Activated CD4-positive, alpha-beta T cell treated with anti-CD3 and anti-CD28 coated beads, Interleukin-2, amount 50 U/mL, for 16 hours (primary cell): ENCODE data around the gene KRT37.

Source experiments
- DNase-seq: peaks from one replicate; pipeline ENCODE4 v3.0.0-alpha.2; 2020

The KRT37 gene

GRCh38 chr17:41424111-41424635, at the start of gene KRT37:
Gene KRT37, minus strand, starts transcription at chr17:41424585. Its CDS starts 62 bp downstream, at chr17:41424523.
- no peak for DNase-seq

GRCh38 chr17:41468346-41468745, 44.0 kb upstream of the KRT37 start:
- no peak for DNase-seq

- DNase-seq = no peak
These were observed 43.2 kb upstream of the KRT37 start for GRCh38 chr17:41467561-41467960.

- no peak for DNase-seq
These were observed 42.6 kb upstream of the KRT37 start, which contains the start of gene KRT32 for GRCh38 chr17:41466988-41467387. Gene KRT32, minus strand, starts transcription at chr17:41467386. Its CDS starts 61 bp downstream, at chr17:41467325.

GRCh38 chr17:41464682-41465081, 40.3 kb upstream of the KRT37 start:
- DNase-seq = no peak

GRCh38 chr17:41464173-41464572, 39.8 kb upstream of the KRT37 start:
- no peak for DNase-seq

- DNase-seq = no peak
These were observed 39.4 kb upstream of the KRT37 start for GRCh38 chr17:41463746-41464145.

- DNase-seq = no peak
These were observed 38.3 kb upstream of the KRT37 start for GRCh38 chr17:41462705-41463104.

GRCh38 chr17:41457676-41458075, 33.3 kb upstream of the KRT37 start:
- no peak for DNase-seq

- DNase-seq = no peak
These were observed 31.8 kb upstream of the KRT37 start for GRCh38 chr17:41456204-41456603.

- DNase-seq = no peak
These were observed 30.9 kb upstream of the KRT37 start for GRCh38 chr17:41455236-41455635.

GRCh38 chr17:41453066-41453465, 28.7 kb upstream of the KRT37 start:
- no peak for DNase-seq

GRCh38 chr17:41452281-41452680, 27.9 kb upstream of the KRT37 start:
- DNase-seq = no peak

- DNase-seq = no peak
These were observed 26.9 kb upstream of the KRT37 start for GRCh38 chr17:41451154-41451728.

GRCh38 chr17:41449008-41449407, 24.6 kb upstream of the KRT37 start:
- DNase-seq = no peak

- DNase-seq = no peak
These were observed 24.1 kb upstream of the KRT37 start for GRCh38 chr17:41448506-41448905.

GRCh38 chr17:41446806-41447205, 22.4 kb upstream of the KRT37 start:
- no peak for DNase-seq

GRCh38 chr17:41444640-41445039, 20.3 kb upstream of the KRT37 start:
- DNase-seq = no peak

GRCh38 chr17:41444186-41444585, 19.8 kb upstream of the KRT37 start:
- no peak for DNase-seq

GRCh38 chr17:41442739-41443138, 18.4 kb upstream of the KRT37 start:
- DNase-seq = no peak

GRCh38 chr17:41440531-41441033, 16.2 kb upstream of the KRT37 start, which contains the start of gene KRT38:
Gene KRT38, minus strand, starts transcription at chr17:41440983. Its CDS starts 62 bp downstream, at chr17:41440921.
- DNase-seq = no peak

- no peak for DNase-seq
These were observed 15.0 kb upstream of the KRT37 start for GRCh38 chr17:41439375-41439774.

- DNase-seq = no peak
These were observed 13.4 kb upstream of the KRT37 start for GRCh38 chr17:41437769-41438168.

- no peak for DNase-seq
These were observed 12.9 kb upstream of the KRT37 start for GRCh38 chr17:41437254-41437653.

- DNase-seq = no peak
These were observed 10.0 kb upstream of the KRT37 start for GRCh38 chr17:41434415-41434814.
